T-cell (primary cell): Measurements from ENCODE around the gene SMC4. TPM values are rescaled to one million over a fixed set of nuclear protein-coding genes. Genes with fewer than 3 reads are reported as not detected.

Experiments
- ATAC-seq, 4 experiments: fragments of 200-7000 bp in 3 of 4; fragments of 150-1000 bp in 1 of 4; cut with Tn5 transposase; replicated peaks in 1 of 4; 1 replicate in 3 of 4; 2 replicates in 1 of 4; pipeline ENCODE4 v1.10.0; 2021; ENCODE audit warnings: moderate library complexity in 3 of 4, mild to moderate bottlenecking in 2 of 4, moderate number of reproducible peaks in 1 of 4
- CTCF ChIA-PET, 2 donors: fragments of 300-600 bp; sonication (Branson Sonifier 250); formaldehyde crosslinking; loops; one replicate each; lab custom pipeline; 2022; ENCODE audit warnings: antibody characterized with exemption in 2 of 2; lab: Charles Lee
- POLR2A ChIA-PET, 2 donors: fragments of 300-600 bp; sonication (Branson Sonifier 250); formaldehyde crosslinking; loops; one replicate each; lab custom pipeline; 2022; ENCODE audit warnings: antibody characterized with exemption in 2 of 2; lab: Charles Lee
- DNase-seq, 35 experiments: peaks; one replicate each; pipeline versions ENCODE4 v3.0.0 to v3.0.0-alpha.2; 2013 to 2023
- H3K27ac ChIP-seq: one replicate; pipeline ENCODE4 v1.5.1; 2013; ENCODE audit warnings: low read length
- H3K27me3 ChIP-seq, 2 experiments: replicated peaks in 1 of 2; 1 replicate in 1 of 2; 2 replicates in 1 of 2; pipeline versions ENCODE4 v1.6.1 to v1.7.0; 2013; ENCODE audit warnings: low read length in 1 of 2, mixed read lengths in 1 of 2; ENCODE audit not compliant: control insufficient read depth in 2 of 2, insufficient read depth in 2 of 2; ENCODE audit errors: extremely low read depth in 1 of 2
- H3K36me3 ChIP-seq, 2 donors: 1 replicate in 1 of 2; 2 replicates in 1 of 2; pipeline versions ENCODE4 v1.6.1 to v1.7.0; 2013; ENCODE audit warnings: low read length in 1 of 2; ENCODE audit not compliant: control insufficient read depth in 2 of 2, insufficient read depth in 1 of 2; ENCODE audit errors: extremely low read depth in 1 of 2
- H3K4me1 ChIP-seq, 2 experiments: 1 replicate in 1 of 2; 2 replicates in 1 of 2; pipeline versions ENCODE4 v1.6.1 to v1.7.0; 2013; ENCODE audit warnings: low read length in 2 of 2, mixed read lengths in 1 of 2; ENCODE audit not compliant: insufficient read depth in 2 of 2, control insufficient read depth in 1 of 2; ENCODE audit errors: extremely low read depth in 1 of 2
- H3K4me3 ChIP-seq, 2 donors: 1 replicate in 1 of 2; 2 replicates in 1 of 2; pipeline versions ENCODE4 v1.5.1 to v1.7.0; 2013; ENCODE audit warnings: mild to moderate bottlenecking in 2 of 2, low read length in 1 of 2, moderate library complexity in 1 of 2; ENCODE audit not compliant: control insufficient read depth in 1 of 2; ENCODE audit errors: extremely low read depth in 1 of 2
- H3K9me3 ChIP-seq: 2 replicates; pipeline ENCODE4 v1.7.0; 2013
- H3K27ac Mint-ChIP-seq, 2 donors: one replicate each; pipeline ENCODE4 v1.8.0; 2020 to 2021; ENCODE audit warnings: mild to moderate bottlenecking in 2 of 2, mixed read lengths in 2 of 2
- H3K27me3 Mint-ChIP-seq, 2 donors: one replicate each; pipeline ENCODE4 v1.8.0; 2021 to 2022; ENCODE audit warnings: mixed read lengths in 2 of 2
- H3K36me3 Mint-ChIP-seq: one replicate; pipeline ENCODE4 v1.8.0; 2021; ENCODE audit warnings: mixed read lengths
- H3K4me1 Mint-ChIP-seq, 3 donors: one replicate each; pipeline ENCODE4 v1.8.0; 2020 to 2022; ENCODE audit warnings: mixed read lengths in 3 of 3, mild to moderate bottlenecking in 1 of 3
- H3K4me3 Mint-ChIP-seq, 3 donors: one replicate each; pipeline ENCODE4 v1.8.0; 2020 to 2022; ENCODE audit warnings: mild to moderate bottlenecking in 3 of 3, mixed read lengths in 3 of 3, moderate library complexity in 3 of 3
- H3K9me3 Mint-ChIP-seq, 3 donors: one replicate each; pipeline ENCODE4 v1.8.0; 2020 to 2022; ENCODE audit warnings: mixed read lengths in 3 of 3
- WGBS: methylation state at CpG from one replicate; pipeline ENCODE4 v1.1.5; 2013; ENCODE audit warnings: missing lambda C conversion rate; ENCODE audit not compliant: insufficient coverage; 5-methylcytosine and 5-hydroxymethylcytosine counted together
- total RNA-seq, 35 experiments: library from RNA in 6 of 35; stranded (reverse) in 6 of 35; fragments of 120-200 nt in 1 of 35; gene quantifications; one replicate each; pipeline versions ENCODE4 v1.2.1 to v1.2.4 and lab custom pipeline; 2013 to 2026

The SMC4 gene
- total RNA-seq, 5 donors from 2014 or later (not counting 1 experiment from before 2014, with no cell fraction given) = 41.9 to 63.1 (median 51.2) TPM

- peaks cover 6 to 32% of the 10 kb centered on the region in 2 experiments for H3K4me1 ChIP-seq
- WGBS = no CpG with 5 or more reads among the region's 1 CpG
- no peaks in the 10 kb centered on the region for H3K27me3 ChIP-seq
- H3K9me3 Mint-ChIP-seq = no peaks in the 10 kb centered on the region
- no peaks in the 10 kb centered on the region for H3K27me3 Mint-ChIP-seq
- peak overlapping the region; percentile 7 to 62 (median 34) for H3K4me3 Mint-ChIP-seq
- peaks cover 0 to 8% of the 10 kb centered on the region in 2 donors for H3K36me3 ChIP-seq
- no peak overlapping the region for H3K4me3 ChIP-seq
- H3K27ac ChIP-seq = no peak overlapping the region
- peaks cover 24 to 28% (median 24%) of the 10 kb centered on the region in 3 donors for H3K4me1 Mint-ChIP-seq
- DNase-seq (peak in 1 of 35 experiments; percentile 23), ATAC-seq (peak; percentile 52 to 67 (median 58))
- peaks cover 55% of the 10 kb centered on the region for H3K36me3 Mint-ChIP-seq
- peak overlapping the region; percentile 77 for H3K27ac Mint-ChIP-seq
- ChIA-PET POLR2A (interaction anchor here in 1 of 2 donors (0.6 kb wide), 1 partner anchor 42 kb away, joined by 3 read pairs; no protein-coding TSS in a partner anchor), CTCF (interaction anchor here (0.6 to 0.9 kb wide), 2 partner anchors 43 to 45 kb away, joined by 3 to 4 read pairs; no protein-coding TSS in a partner anchor)
- H3K9me3 ChIP-seq = no peaks in the 10 kb centered on the region
These were observed 29.7 kb upstream of the SMC4 start for GRCh38 chr3:160369784-160370183.

DNA sequence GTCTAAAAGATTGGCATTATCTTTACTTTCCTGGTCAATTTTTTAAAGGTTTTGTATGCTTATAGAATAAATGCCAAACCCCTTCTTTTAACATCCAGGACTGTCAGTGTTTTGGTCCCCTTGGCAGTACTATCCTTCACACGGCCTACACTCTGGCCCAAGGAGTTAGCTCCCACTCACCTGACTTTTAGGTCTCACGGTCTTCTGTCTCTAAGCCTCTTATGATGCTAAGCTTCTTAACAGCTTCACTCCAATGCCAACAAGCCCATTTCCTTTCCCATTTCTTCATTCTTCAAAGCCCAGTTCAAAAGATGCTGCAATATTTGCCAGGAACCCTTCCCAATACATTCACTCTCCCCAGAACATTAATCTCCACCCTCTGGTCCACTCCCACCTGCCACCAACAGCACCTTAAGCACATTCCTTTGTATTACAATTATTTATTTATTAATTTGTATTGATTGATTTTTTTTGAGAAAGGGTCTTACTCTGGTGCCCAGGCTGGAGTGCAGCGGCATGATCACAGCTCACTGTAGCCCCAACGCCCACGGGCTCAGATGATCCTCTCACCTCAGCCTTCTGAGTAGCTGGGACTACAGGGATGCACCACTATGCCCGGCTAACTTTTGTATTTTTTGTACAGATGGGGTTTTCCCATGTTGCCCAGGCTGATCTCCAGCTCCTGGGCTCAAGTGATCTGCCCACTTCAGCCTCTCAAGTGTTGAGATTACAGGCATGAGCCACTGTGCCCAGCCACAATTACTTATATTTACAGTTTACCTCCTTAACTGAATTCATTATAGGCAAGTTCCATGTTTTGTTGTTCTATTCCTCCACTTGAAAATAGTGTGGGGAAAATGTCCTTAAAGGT, 28.2 kb upstream of the SMC4 start:
- Histone ChIP-seq H3K36me3 (peaks cover 0 to 8% of the 10 kb centered on the region in 2 donors), H3K9me3 (no peaks in the 10 kb centered on the region), H3K4me3 (no peak overlapping the region), H3K27me3 (no peaks in the 10 kb centered on the region), H3K4me1 (peaks cover 6 to 29% of the 10 kb centered on the region in 2 experiments), H3K27ac (no peak overlapping the region)
- H3K36me3 Mint-ChIP-seq = peaks cover 51% of the 10 kb centered on the region
- no peaks in the 10 kb centered on the region for H3K27me3 Mint-ChIP-seq
- WGBS = 98% methylated on average over 5 of the region's 6 CpGs
- no peak for DNase-seq
- peaks cover 24 to 28% (median 24%) of the 10 kb centered on the region in 3 donors for H3K4me1 Mint-ChIP-seq
- no peak for ATAC-seq
- H3K27ac Mint-ChIP-seq = no peak overlapping the region
- ChIA-PET CTCF (no interaction called here), POLR2A (interaction anchor here in 1 of 2 donors (0.6 kb wide), 1 partner anchor 19 kb away, joined by 3 read pairs; no protein-coding TSS in a partner anchor)
- H3K9me3 Mint-ChIP-seq = no peaks in the 10 kb centered on the region
- H3K4me3 Mint-ChIP-seq = no peak overlapping the region

GRCh38 chr3:160372780-160373179, 26.7 kb upstream of the SMC4 start:
- POLR2A ChIA-PET = no interaction called here

GRCh38 chr3:160373655-160374054, 25.8 kb upstream of the SMC4 start:
- DNase-seq (no peak), ATAC-seq (no peak)
- Histone ChIP-seq H3K36me3 (peaks cover 0 to 14% of the 10 kb centered on the region in 2 donors), H3K27ac (no peak overlapping the region), H3K4me1 (peaks cover 6 to 16% of the 10 kb centered on the region in 2 experiments), H3K27me3 (no peaks in the 10 kb centered on the region), H3K9me3 (no peaks in the 10 kb centered on the region), H3K4me3 (no peak overlapping the region)
- WGBS = no CpG with 5 or more reads among the region's 2 CpGs
- no peaks in the 10 kb centered on the region for H3K9me3 Mint-ChIP-seq
- H3K36me3 Mint-ChIP-seq = peaks cover 50% of the 10 kb centered on the region
- H3K4me1 Mint-ChIP-seq = peaks cover 18 to 20% (median 19%) of the 10 kb centered on the region in 3 donors
- CTCF ChIA-PET = no interaction called here
- H3K4me3 Mint-ChIP-seq = no peak overlapping the region
- POLR2A ChIA-PET = interaction anchor here in 1 of 2 donors (0.7 kb wide), 1 partner anchor 477 kb away, joined by 7 read pairs; no protein-coding TSS in a partner anchor
- no peak overlapping the region for H3K27ac Mint-ChIP-seq
- H3K27me3 Mint-ChIP-seq = no peaks in the 10 kb centered on the region

More at GRCh38 chr3:160372780-160373179, 26.7 kb upstream of the SMC4 start:
- Mint-ChIP-seq H3K4me1 (peaks cover 22 to 24% (median 24%) of the 10 kb centered on the region in 3 donors), H3K4me3 (no peak overlapping the region), H3K27ac (no peak overlapping the region), H3K36me3 (peaks cover 50% of the 10 kb centered on the region), H3K27me3 (no peaks in the 10 kb centered on the region), H3K9me3 (no peaks in the 10 kb centered on the region)
- CTCF ChIA-PET = no interaction called here
- Histone ChIP-seq H3K9me3 (no peaks in the 10 kb centered on the region), H3K36me3 (peaks cover 0 to 14% of the 10 kb centered on the region in 2 donors), H3K4me3 (no peak overlapping the region), H3K27ac (no peak overlapping the region), H3K4me1 (peaks cover 6 to 23% of the 10 kb centered on the region in 2 experiments), H3K27me3 (no peaks in the 10 kb centered on the region)
- ATAC-seq = no peak
- no peak for DNase-seq

GRCh38 chr3:160374472-160374871, 25.0 kb upstream of the SMC4 start:
- Histone ChIP-seq H3K36me3 (peaks cover 0 to 14% of the 10 kb centered on the region in 2 donors), H3K4me3 (no peak overlapping the region), H3K27ac (no peak overlapping the region), H3K9me3 (no peaks in the 10 kb centered on the region), H3K27me3 (no peaks in the 10 kb centered on the region), H3K4me1 (peaks cover 6 to 15% of the 10 kb centered on the region in 2 experiments)
- ChIA-PET CTCF (no interaction called here), POLR2A (no interaction called here)
- H3K4me3 Mint-ChIP-seq = no peak overlapping the region
- no CpG with 5 or more reads among the region's 2 CpGs for WGBS
- no peaks in the 10 kb centered on the region for H3K9me3 Mint-ChIP-seq
- no peak for ATAC-seq
- H3K27me3 Mint-ChIP-seq = no peaks in the 10 kb centered on the region
- H3K27ac Mint-ChIP-seq = no peak overlapping the region
- DNase-seq = no peak
- peaks cover 17 to 18% (median 17%) of the 10 kb centered on the region in 3 donors for H3K4me1 Mint-ChIP-seq
- H3K36me3 Mint-ChIP-seq = peaks cover 56% of the 10 kb centered on the region

GRCh38 chr3:160374925-160375324, 24.5 kb upstream of the SMC4 start:
- Histone ChIP-seq H3K27me3 (no peaks in the 10 kb centered on the region), H3K4me3 (no peak overlapping the region), H3K4me1 (peaks cover 6 to 11% of the 10 kb centered on the region in 2 experiments), H3K9me3 (no peaks in the 10 kb centered on the region), H3K36me3 (peaks cover 0 to 14% of the 10 kb centered on the region in 2 donors), H3K27ac (no peak overlapping the region)
- DNase-seq = no peak
- Mint-ChIP-seq H3K36me3 (peaks cover 58% of the 10 kb centered on the region), H3K4me3 (no peak overlapping the region), H3K9me3 (no peaks in the 10 kb centered on the region), H3K4me1 (peaks cover 14 to 15% (median 15%) of the 10 kb centered on the region in 3 donors), H3K27me3 (no peaks in the 10 kb centered on the region), H3K27ac (no peak overlapping the region)
- no CpG with 5 or more reads among the region's 1 CpG for WGBS
- ChIA-PET POLR2A (no interaction called here), CTCF (no interaction called here)
- no peak for ATAC-seq
